Activated CD4-positive, alpha-beta T cell treated with anti-CD3 and anti-CD28 coated beads for 48 hours (primary cell): ENCODE data around the gene SLC16A12.

Experiments
- DNase-seq: peaks from one replicate; pipeline ENCODE4 v3.0.0-alpha.2; 2020

The SLC16A12 gene

DNA sequence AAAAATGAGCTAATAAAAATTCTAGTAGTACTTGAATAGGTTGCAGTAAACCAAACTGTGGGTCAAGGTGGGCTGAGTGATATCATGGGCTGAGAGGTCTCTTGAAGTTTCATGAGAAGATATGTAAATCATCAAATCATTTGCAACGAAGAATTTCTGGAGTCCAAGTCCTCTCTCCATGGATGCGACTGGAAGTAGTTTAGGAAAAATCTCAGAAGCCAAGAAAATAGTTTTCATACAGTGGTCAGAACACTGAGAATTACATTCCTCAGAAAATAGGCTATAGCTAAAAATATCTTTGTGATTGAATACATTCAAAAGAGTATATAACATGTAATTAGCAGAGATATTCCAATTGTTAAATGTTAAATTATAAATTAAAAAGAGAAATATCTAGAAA lies 146.6 kb downstream of the SLC16A12 start:
- no peak for DNase-seq

DNA sequence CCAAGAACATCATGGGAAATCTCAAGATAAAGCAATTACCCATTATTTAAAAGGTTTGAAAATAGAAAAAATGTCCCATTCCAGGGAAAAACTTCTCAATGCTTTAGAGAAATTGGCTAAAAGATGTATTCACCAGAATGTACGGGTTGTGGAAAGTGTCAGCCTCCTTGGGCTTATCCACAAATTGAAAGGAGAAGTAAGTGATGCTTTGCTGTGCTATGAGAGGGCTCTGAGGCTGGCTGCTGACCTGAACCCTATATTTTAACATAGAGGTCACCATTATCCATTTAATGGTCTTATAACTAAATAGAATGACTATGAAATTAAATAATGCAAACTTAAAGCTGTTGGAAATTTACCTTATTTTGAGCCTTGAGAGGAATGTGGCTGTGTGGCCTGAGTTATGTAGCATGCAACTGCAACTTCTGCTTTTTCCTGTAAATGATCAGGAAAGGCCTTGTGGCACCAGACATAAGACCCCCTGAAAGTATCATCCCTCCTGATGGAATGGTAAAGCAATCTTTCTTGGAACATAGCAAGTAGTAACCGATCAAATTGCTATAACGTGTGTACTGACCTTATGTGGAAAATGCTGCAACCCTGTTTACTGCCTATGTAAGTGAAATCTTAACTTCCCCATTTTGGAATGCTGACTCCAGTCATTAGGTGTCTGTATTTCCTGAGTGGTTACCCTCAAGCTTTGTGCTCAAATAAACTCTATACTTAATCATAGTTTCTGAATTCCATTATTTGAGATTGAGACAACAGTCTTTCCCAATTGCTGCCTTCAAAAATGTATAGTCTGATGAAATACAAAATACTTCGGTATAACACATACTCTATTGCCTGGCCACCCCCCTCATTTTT lies 150.7 kb downstream of the SLC16A12 start:
- DNase-seq: no peak

DNA sequence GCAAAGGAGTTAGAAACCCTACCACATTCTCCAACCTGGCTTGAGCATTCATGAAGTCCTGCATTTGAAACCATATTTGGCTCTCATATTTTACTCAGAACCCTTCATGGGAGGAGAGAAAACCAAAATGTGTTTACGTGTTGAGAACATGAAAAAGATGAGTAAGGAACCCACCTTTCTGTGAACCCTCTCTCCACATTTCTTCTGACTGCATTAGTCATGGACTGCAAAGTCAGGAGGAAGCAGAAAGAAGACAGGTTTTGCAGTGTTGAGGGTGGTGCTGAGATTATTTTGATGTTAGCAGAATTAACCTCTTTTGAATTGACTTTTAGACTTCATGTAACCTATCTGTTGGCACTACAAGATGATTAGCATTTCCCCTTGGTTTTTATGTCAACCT lies 152.6 kb downstream of the SLC16A12 start:
- DNase-seq: no peak
